ENCODE measurements around the gene APOBEC3G.

Gene APOBEC3G

GRCh38 chr22:39125622-39126021, 48.5 kb downstream of the APOBEC3G start:
- no peak for DNase-seq (ENCODE audit: low read depth)

GRCh38 chr22:39128508-39128907, 51.4 kb downstream of the APOBEC3G start:
- DNase-seq (ENCODE audit: low read depth), result no peak

- no peak for DNase-seq (ENCODE audit: low read depth)
Observed at GRCh38 chr22:39129081-39129480, 52.0 kb downstream of the APOBEC3G start.

GRCh38 chr22:39129746-39130145, 52.7 kb downstream of the APOBEC3G start:
- DNase-seq (ENCODE audit: low read depth), result no peak

GRCh38 chr22:39130152-39130704, 53.2 kb downstream of the APOBEC3G start:
- DNase-seq (ENCODE audit: low read depth), result no peak

- no peak for DNase-seq (ENCODE audit: low read depth)
Observed at GRCh38 chr22:39130892-39131855, 54.1 kb downstream of the APOBEC3G start.

GRCh38 chr22:39132281-39132680, 55.2 kb downstream of the APOBEC3G start:
- no peak for DNase-seq (ENCODE audit: low read depth)

- no peak for DNase-seq (ENCODE audit: low read depth)
Observed at GRCh38 chr22:39132871-39133524, 55.9 kb downstream of the APOBEC3G start.

GRCh38 chr22:39133871-39134270, 56.8 kb downstream of the APOBEC3G start:
- no peak for DNase-seq (ENCODE audit: low read depth)

- no peak for DNase-seq (ENCODE audit: low read depth)
Observed at GRCh38 chr22:39134366-39135091, 57.5 kb downstream of the APOBEC3G start.

GRCh38 chr22:39135092-39135896, 58.2 kb downstream of the APOBEC3G start:
- DNase-seq (ENCODE audit: low read depth), result peak; percentile 13

- no peak for DNase-seq (ENCODE audit: low read depth)
Observed at GRCh38 chr22:39136317-39136716, 59.2 kb downstream of the APOBEC3G start.

Data from fibroblast of the conjunctiva (primary cell).